ENCODE results near the gene ATP13A2.

GRCh38 chr1:16967962-16968361, 43.8 kb downstream of the ATP13A2 start:
- TF ChIP-seq CTCF (IDR thresholded peaks at IDR 0.05) (no peak), POLR2AphosphoS5 (IDR thresholded peaks at IDR 0.05) (no peak), EP300 (IDR thresholded peaks at IDR 0.05) (no peak)
